ENCODE data around the gene SLC15A1. TPM values are rescaled to one million over a fixed set of nuclear protein-coding genes. Genes with fewer than 3 reads are reported as not detected.

SLC15A1 gene
- polyA plus RNA-seq, 1 donor from 2014 or later: not detected

DNA sequence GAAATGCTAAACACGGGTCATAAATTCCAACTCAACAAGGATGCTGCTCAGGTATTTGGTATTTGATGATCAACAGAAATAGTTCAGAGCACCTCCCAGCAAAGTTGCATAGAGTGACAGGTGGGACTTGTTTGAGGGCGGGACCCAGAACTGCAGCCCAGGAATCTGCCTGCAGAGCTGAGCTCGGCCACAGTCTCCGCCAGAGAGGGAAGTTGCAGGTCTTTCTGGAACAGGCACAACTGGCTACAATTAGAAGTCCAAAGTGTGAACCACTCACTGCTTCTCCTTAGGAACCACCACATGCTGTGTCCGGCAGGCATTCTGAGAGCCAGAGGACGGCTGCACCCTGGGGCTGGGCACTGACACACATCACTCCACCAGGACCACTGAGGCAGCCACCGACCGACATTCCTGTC lies 1.1 kb downstream of the SLC15A1 start:
- TF ChIP-seq POLR2AphosphoS5 (IDR thresholded peaks at IDR 0.05) (no peak), TAF1 (IDR thresholded peaks at IDR 0.05; ENCODE audit: low read depth) (no peak), EZH2 (IDR thresholded peaks at IDR 0.05; ENCODE audit: borderline replicate concordance, insufficient read depth, low read length, poor library complexity, severe bottlenecking) (no peak), RAD21 (conservative IDR thresholded peaks at IDR 0.05) (no peak), REST (IDR thresholded peaks at IDR 0.05; ENCODE audit: borderline replicate concordance) (no peak), EP300 (conservative IDR thresholded peaks at IDR 0.05; ENCODE audit: poor library complexity, severe bottlenecking) (no peak), MXI1 (conservative IDR thresholded peaks at IDR 0.05; ENCODE audit: poor library complexity, severe bottlenecking) (no peak)
- TF ChIP-seq, protein P1, sequence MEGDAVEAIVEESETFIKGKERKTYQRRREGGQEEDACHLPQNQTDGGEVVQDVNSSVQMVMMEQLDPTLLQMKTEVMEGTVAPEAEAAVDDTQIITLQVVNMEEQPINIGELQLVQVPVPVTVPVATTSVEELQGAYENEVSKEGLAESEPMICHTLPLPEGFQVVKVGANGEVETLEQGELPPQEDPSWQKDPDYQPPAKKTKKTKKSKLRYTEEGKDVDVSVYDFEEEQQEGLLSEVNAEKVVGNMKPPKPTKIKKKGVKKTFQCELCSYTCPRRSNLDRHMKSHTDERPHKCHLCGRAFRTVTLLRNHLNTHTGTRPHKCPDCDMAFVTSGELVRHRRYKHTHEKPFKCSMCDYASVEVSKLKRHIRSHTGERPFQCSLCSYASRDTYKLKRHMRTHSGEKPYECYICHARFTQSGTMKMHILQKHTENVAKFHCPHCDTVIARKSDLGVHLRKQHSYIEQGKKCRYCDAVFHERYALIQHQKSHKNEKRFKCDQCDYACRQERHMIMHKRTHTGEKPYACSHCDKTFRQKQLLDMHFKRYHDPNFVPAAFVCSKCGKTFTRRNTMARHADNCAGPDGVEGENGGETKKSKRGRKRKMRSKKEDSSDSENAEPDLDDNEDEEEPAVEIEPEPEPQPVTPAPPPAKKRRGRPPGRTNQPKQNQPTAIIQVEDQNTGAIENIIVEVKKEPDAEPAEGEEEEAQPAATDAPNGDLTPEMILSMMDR (IDR thresholded peaks at IDR 0.05; ENCODE audit: poor library complexity, severe bottlenecking): no peak
- Histone ChIP-seq H3K79me2 (replicated peaks; ENCODE audit: insufficient read depth, low read length) (no peaks in the 10 kb centered on the region), H3K36me3 (ENCODE audit: insufficient read depth, low read length) (no peaks in the 10 kb centered on the region), H3K4me3 (ENCODE audit: low read length) (no peak overlapping the region), H3K9me2 (ENCODE audit: insufficient read depth, low read length) (no peaks in the 10 kb centered on the region), H3K4me2 (ENCODE audit: low read length) (no peak overlapping the region), H3F3A (ENCODE audit: insufficient read depth, low read length, poor library complexity, severe bottlenecking) (no peaks in the 10 kb centered on the region), H3K9ac (ENCODE audit: low read length) (no peak overlapping the region), H3K27ac (ENCODE audit: low read length) (no peak overlapping the region), H3K27me3 (ENCODE audit: insufficient read depth, low read depth, low read length) (peaks cover 24% of the 10 kb centered on the region), H4K20me1 (ENCODE audit: insufficient read depth) (no peaks in the 10 kb centered on the region), H3K9me3 (ENCODE audit: low read length) (peaks cover 5% of the 10 kb centered on the region), H2AFZ (ENCODE audit: low read depth, low read length) (no peak overlapping the region)

DNA sequence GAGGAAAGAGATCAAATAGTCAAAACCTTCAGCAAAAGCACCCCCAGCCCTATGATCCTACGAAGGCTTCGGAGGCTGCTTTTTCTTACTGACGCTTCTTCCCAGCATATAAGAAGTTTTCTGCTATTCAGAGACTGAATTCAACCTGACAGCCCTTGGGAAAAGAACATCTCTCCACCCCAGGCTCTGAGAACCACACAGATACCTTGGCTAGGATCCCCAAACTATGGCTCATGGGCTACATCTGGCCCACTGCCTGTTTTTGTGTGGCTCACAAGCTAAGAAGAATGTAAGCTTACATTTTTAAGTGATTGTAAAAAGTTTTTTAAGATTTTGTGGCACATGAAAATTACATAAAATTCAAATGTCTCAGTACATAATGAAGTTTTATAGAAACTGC lies 3.0 kb downstream of the SLC15A1 start:
- TF ChIP-seq SMC3 (conservative IDR thresholded peaks at IDR 0.05; ENCODE audit: poor library complexity) (no peak), MXI1 (conservative IDR thresholded peaks at IDR 0.05; ENCODE audit: poor library complexity, severe bottlenecking) (no peak), EP300 (conservative IDR thresholded peaks at IDR 0.05; ENCODE audit: poor library complexity, severe bottlenecking) (no peak), RAD21 (conservative IDR thresholded peaks at IDR 0.05) (no peak), REST (IDR thresholded peaks at IDR 0.05; ENCODE audit: borderline replicate concordance) (no peak), TAF1 (IDR thresholded peaks at IDR 0.05; ENCODE audit: low read depth) (no peak), EZH2 (IDR thresholded peaks at IDR 0.05; ENCODE audit: borderline replicate concordance, insufficient read depth, low read length, poor library complexity, severe bottlenecking) (no peak), POLR2AphosphoS5 (IDR thresholded peaks at IDR 0.05) (no peak)
- TF ChIP-seq, protein P1 (IDR thresholded peaks at IDR 0.05; ENCODE audit: poor library complexity, severe bottlenecking): no peak
- no peak overlapping the region for H3K27ac ChIP-seq (ENCODE audit: low read length)
- no peaks in the 10 kb centered on the region for H3F3A ChIP-seq (ENCODE audit: insufficient read depth, low read length, poor library complexity, severe bottlenecking)
- no peak overlapping the region for H3K4me2 ChIP-seq (ENCODE audit: low read length)
- H3K79me2 ChIP-seq (replicated peaks; ENCODE audit: insufficient read depth, low read length): no peaks in the 10 kb centered on the region
- H4K20me1 ChIP-seq (ENCODE audit: insufficient read depth): no peaks in the 10 kb centered on the region
- peaks cover 5% of the 10 kb centered on the region for H3K9me3 ChIP-seq (ENCODE audit: low read length)
- H3K36me3 ChIP-seq (ENCODE audit: insufficient read depth, low read length): no peaks in the 10 kb centered on the region
- H3K9me2 ChIP-seq (ENCODE audit: insufficient read depth, low read length): no peaks in the 10 kb centered on the region
- H3K9ac ChIP-seq (ENCODE audit: low read length): no peak overlapping the region
- H3K27me3 ChIP-seq (ENCODE audit: insufficient read depth, low read depth, low read length): peaks cover 24% of the 10 kb centered on the region
- H3K4me3 ChIP-seq (ENCODE audit: low read length): no peak overlapping the region
- no peak overlapping the region for H2AFZ ChIP-seq (ENCODE audit: low read depth, low read length)

All from neural cell (in vitro differentiated cells).